ENCODE measurements around the gene TAS2R41. TPM values are rescaled to one million over a fixed set of nuclear protein-coding genes. Genes with fewer than 3 reads are reported as not detected.
A peak's percentile ranks its signal among the peaks of the same experiment; 100 is the strongest.

Gene TAS2R41
- polyA plus RNA-seq, 3 donors = not detected

DNA sequence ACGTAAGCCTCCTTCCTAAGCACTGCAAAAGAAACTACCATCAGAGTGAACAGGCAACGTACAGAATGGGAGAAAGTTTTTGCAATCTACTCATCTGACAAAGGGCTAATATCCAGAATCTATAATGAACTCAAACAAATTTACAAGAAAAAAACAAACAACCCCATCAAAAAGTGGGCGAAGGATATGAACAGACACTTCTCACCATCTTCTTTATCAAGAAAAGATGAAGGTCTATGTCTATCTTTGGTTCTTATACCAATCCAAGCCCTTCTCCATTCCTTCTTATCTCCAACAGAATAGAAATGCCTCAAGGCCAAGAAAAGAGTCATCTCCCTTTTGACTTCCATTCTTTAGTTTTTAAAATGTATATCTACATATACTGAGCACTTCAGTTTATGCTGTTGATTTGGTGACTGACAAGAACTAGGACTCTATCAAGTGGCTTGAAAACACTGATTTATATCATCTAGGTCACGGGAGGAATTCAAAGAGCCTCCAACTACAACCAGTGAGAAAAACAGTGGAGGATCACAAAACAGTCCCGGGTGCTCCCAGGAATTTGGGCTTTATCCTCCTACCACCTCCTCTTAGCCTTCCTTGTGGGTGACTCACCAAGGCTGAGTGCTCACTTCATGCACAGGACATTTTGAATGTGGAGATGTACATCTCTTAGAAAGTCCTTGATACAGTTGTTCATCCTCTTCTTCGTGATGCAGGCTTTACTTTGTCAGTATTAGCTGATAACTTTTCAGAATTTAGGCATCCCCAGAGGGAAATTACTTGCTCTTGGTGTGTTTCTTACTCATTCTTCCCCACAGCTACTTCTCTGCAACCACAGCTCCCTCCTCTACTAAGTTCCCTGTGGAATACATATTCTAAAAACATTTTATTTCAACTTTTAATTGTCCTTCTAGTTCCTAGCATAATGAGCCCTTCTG, 15.4 kb downstream of the TAS2R41 start:
- DNase-seq (ENCODE audit: low read depth in 3 of 3, low spot score in 2 of 3) = no peak

DNA sequence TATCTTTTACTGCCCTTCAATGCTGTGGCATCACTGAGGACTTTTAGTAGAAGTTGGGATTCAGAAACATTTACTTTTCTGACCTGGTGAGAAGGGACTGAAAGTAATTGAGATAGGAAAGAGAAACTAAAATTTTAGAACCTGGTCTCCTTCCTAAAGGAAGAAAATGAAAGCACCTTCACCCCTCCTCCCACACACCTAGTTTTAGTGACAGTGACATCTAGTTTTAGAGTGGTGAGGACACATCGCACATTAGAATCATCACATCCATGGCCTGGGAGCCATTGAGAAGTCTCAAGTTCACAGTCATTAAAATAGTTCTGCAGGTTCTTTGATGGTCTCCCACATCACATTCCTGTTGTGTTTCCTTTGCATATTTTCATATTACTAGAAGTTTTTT, 16.1 kb downstream of the TAS2R41 start:
- no peak for DNase-seq (ENCODE audit: low read depth in 3 of 3, low spot score in 2 of 3)

- DNase-seq (ENCODE audit: low read depth in 3 of 3, low spot score in 2 of 3) = no peak
Measured at GRCh38 chr7:143494622-143495021, 16.9 kb downstream of the TAS2R41 start.

GRCh38 chr7:143495851-143496250, 18.2 kb downstream of the TAS2R41 start:
- DNase-seq (ENCODE audit: low read depth in 3 of 3, low spot score in 2 of 3) = no peak

DNA sequence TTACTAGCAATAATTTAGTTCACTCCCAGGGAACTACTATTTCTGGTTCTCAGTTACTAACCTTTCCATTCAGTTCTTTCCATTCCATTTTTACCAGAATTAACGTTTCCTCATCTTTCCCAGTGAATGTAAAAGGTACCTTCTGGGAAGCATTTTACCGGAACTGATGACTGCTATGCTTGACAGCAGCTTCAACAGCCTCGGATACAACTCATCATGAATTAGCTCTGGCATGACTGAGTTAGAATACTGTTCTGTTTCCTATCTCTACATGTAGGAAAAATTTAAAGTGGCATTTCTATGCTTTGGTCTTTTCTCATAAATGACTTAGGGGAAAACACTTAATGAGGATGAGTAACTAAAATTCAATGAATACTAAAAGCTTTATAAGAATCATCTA, 18.6 kb downstream of the TAS2R41 start:
- DNase-seq (ENCODE audit: low read depth in 3 of 3, low spot score in 2 of 3) = no peak

- DNase-seq (ENCODE audit: low read depth in 3 of 3, low spot score in 2 of 3) = no peak
Measured at GRCh38 chr7:143497008-143497795, 19.5 kb downstream of the TAS2R41 start.

- DNase-seq (ENCODE audit: low read depth in 3 of 3, low spot score in 2 of 3) = no peak
Measured at GRCh38 chr7:143499246-143499645, 21.6 kb downstream of the TAS2R41 start.

DNA sequence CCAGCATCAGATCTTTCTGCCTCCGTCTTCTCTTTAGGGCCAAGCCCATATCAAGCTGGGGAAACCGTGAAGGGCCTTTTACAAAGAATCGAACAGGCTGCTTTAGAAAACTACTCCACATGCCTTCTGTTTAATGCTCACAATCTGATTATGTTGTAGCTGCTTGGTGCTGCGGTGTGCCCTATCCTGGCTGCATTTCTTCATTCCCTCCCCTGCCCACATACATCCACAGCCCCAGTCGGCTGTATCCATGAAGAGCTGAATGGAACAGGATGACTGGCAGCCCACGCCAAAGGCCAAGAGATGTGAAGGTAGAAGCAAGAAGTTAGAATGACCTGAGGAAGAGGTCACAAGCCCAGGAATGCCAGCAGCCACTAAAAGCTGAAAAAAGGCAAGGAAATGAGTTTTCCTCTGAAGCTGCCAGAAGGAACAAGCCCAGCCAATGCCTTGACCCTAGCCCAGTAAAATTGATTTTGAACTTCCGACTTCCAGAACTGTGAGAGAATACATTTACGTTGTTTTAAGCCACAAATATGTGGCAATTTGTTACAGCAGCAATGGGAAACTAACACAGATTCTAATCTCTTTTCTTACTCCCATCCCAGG, 22.2 kb downstream of the TAS2R41 start:
- DNase-seq (ENCODE audit: low read depth in 3 of 3, low spot score in 2 of 3) = no peak

DNA sequence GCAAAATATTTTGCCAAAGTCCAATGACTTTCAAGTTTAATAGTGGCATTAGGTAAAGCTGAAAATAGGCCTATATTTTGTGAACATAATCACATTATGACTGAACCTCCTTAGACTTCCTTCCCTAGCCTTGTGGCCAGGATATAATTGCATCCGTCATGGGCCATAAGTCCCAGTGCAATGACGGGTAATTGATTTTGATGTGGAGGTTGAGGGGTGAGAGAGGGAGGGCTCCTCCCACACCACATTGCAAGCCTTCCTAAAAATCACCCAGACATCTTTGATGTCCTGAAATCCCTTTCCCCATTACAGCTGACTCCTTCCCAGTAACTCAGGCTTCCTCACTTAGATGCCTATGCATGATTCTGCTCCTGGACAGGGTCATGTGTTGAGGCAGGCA, 25.6 kb downstream of the TAS2R41 start:
- peak; percentile 23 to 45 (median 44) for DNase-seq (ENCODE audit: low read depth in 3 of 3, low spot score in 2 of 3)

- DNase-seq (ENCODE audit: low read depth in 3 of 3, low spot score in 2 of 3) = no peak
Measured at GRCh38 chr7:143504215-143504936, 26.7 kb downstream of the TAS2R41 start.

GRCh38 chr7:143504937-143505297, 27.2 kb downstream of the TAS2R41 start:
- no peak for DNase-seq (ENCODE audit: low read depth in 3 of 3, low spot score in 2 of 3)

DNA sequence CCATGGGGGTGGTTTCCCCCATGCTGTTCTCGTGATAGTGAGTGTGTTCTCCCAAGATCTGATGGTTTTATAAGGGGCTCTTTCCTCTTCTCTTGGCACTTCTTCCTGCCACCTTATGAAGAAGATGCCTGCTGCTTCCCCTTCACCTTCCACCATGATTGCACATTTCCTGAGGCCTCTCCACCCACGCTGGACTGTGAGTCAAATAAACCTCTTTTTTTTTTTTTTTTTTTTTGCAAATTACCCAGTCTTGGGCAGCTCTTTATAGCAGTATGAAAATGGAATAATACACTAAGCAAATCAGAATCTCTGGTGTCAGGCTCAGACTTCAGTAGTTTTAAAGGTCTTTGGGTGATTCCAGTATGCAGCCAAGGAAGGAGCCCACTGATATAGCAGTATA, 28.2 kb downstream of the TAS2R41 start:
- no peak for DNase-seq (ENCODE audit: low read depth in 3 of 3, low spot score in 2 of 3)

GRCh38 chr7:143507094-143507518, 29.4 kb downstream of the TAS2R41 start:
- DNase-seq (ENCODE audit: low read depth in 3 of 3, low spot score in 2 of 3) = no peak

DNA sequence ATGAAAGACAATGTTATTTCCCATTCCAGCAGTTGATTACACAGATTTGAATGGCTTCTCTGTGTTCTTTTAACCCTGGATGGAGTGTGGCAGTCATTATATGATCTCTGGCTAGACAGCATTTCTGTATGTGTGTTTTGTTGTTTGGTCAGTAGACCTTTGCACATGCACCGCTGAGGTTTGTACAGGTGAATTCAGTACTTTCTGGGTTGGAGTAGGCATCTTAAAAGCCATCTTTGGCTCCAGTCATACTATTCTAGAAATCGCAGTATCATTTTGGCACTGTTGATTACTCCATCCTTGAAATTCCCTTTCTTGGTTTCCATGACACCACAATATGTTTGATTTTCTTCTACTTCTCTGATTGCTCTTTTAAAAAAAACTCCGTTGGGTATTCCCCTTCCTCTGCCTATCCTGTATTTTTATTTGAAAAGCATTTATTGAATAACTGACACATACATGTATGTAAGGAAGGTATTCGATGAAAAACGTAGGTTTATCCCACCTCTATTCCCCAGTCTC, 29.9 kb downstream of the TAS2R41 start:
- DNase-seq (ENCODE audit: low read depth in 3 of 3, low spot score in 2 of 3) = no peak

GRCh38 chr7:143510854-143511592, 33.4 kb downstream of the TAS2R41 start:
- DNase-seq (ENCODE audit: low read depth in 3 of 3, low spot score in 2 of 3) = no peak

DNA sequence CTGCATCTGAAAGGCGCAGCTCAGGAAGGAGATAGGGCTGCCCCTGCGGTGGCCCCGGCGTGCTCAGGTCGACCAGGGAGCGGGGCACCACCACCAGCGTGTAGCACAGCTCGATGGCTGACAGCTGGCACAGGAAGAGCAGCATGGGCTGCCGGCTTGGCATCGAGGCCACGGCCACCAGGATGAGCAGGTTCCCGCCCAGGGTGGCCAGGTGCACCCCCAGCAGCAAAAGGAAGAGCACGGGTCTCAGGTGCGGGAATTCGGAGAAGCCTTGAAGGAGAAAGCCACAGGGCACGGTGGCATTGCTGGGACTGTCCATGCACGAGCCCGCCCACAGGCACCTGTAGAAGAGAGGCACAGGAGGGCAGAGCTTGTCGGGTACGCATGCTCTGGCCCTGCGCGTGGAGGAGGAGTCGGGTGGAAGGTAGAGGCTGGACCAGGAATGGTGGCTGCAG, 33.9 kb downstream of the TAS2R41 start:
- DNase-seq (ENCODE audit: low read depth in 3 of 3, low spot score in 2 of 3) = no peak

DNA sequence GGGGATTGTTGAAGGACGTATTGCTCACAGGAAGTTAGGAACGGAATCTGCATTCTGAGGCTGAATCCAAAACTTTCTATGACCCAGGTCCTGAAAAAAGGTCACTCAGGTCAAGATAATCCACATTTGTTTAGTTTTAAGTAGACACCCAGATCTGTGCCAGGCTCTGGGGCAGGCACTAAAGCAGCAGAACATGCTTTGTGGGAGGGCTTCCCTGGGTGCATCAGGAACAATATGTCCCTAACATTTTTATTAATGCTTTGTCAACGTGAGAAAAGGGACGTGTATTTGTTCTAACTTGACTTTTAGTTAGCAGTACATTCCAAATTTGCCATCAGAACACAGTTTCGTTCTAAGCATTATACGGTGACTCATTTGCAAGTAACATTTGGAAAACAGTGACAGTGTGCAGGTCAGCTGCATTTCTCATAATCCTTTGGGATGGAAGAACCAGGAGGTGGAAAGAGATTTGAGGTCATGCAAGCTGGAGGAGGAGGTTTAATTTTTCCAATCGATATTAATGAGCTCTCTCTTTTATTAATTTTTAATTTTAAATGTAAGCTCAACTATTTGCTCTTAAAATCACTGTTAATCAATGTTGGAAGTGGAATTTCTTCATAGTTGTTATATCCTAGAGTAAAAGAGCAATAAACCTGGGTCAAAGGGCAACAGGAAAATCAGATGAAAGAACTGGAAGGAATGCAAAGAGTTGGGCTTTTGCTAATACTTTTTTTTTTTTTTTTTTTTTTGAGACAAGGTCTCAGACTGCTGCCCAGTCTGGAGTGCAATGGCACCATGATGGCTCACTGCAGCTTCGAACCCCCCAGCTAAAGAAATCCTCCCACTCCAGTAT, 35.0 kb downstream of the TAS2R41 start:
- DNase-seq (ENCODE audit: low read depth in 3 of 3, low spot score in 2 of 3) = no peak

DNA sequence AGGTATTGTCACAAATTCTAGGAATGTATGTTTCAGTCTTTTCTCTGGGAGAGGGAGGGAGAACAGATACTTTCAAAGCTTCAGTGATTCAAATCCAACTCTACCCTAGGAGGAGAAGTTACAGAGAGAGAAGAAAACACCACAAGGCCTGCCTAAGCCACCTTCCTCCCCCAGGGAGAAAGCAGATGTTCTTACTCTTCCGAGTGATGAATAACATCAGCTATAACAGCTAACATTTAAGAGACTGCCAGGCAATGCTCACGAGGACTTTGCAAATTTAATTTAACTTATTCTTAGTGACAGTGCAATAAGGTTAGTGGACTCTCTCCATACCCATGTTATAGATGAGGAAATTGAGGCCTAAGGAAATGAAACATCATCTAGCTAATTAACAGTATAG, 36.8 kb downstream of the TAS2R41 start:
- no peak for DNase-seq (ENCODE audit: low read depth in 3 of 3, low spot score in 2 of 3)

All from right renal cortex interstitium (tissue), 3 donors.